ENCODE results near the gene WNT7B. TPM values are rescaled to one million over a fixed set of nuclear protein-coding genes. Genes with fewer than 3 reads are reported as not detected.

Gene WNT7B
- total RNA-seq, 4 donors from 2014 or later, result not detected

GRCh38 chr22:45958971-45959370 lies 18.0 kb downstream of the WNT7B start:
- H3K4me3 ChIP-seq, result no peak overlapping the region
- no peak for TF ChIP-seq CTCF (IDR thresholded peaks at IDR 0.05)
- TF ChIP-seq POLR2A (IDR thresholded peaks at IDR 0.05), result no peak
- H3K27ac ChIP-seq, result no peak overlapping the region
- H3K36me3 ChIP-seq, result no peaks in the 10 kb centered on the region
- H3K27me3 ChIP-seq, result no peaks in the 10 kb centered on the region
- DNase-seq, result no peak
- H3K4me1 ChIP-seq, result no peaks in the 10 kb centered on the region
- H3K9me3 ChIP-seq, result no peaks in the 10 kb centered on the region

- Histone ChIP-seq H3K9me3 (no peaks in the 10 kb centered on the region), H3K27ac (no peak overlapping the region), H3K36me3 (no peaks in the 10 kb centered on the region), H3K4me3 (no peak overlapping the region), H3K4me1 (no peaks in the 10 kb centered on the region), H3K27me3 (no peaks in the 10 kb centered on the region)
- TF ChIP-seq POLR2A (IDR thresholded peaks at IDR 0.05) (no peak), CTCF (IDR thresholded peaks at IDR 0.05) (no peak)
- no peak for DNase-seq
Observed at GRCh38 chr22:45957826-45958225, 19.1 kb downstream of the WNT7B start.

GRCh38 chr22:45953178-45953577 lies 23.8 kb downstream of the WNT7B start:
- no peaks in the 10 kb centered on the region for H3K4me1 ChIP-seq
- H3K27ac ChIP-seq, result no peak overlapping the region
- no peaks in the 10 kb centered on the region for H3K27me3 ChIP-seq
- no peaks in the 10 kb centered on the region for H3K9me3 ChIP-seq
- no peak overlapping the region for H3K4me3 ChIP-seq
- no peaks in the 10 kb centered on the region for H3K36me3 ChIP-seq
- TF ChIP-seq POLR2A (IDR thresholded peaks at IDR 0.05) (no peak), CTCF (IDR thresholded peaks at IDR 0.05) (no peak)
- DNase-seq, result no peak

- no peaks in the 10 kb centered on the region for H3K36me3 ChIP-seq
- H3K9me3 ChIP-seq, result no peaks in the 10 kb centered on the region
- TF ChIP-seq CTCF (IDR thresholded peaks at IDR 0.05), result no peak
- no peak for TF ChIP-seq POLR2A (IDR thresholded peaks at IDR 0.05)
- no peaks in the 10 kb centered on the region for H3K4me1 ChIP-seq
- DNase-seq, result no peak
- no peaks in the 10 kb centered on the region for H3K27me3 ChIP-seq
- H3K27ac ChIP-seq, result no peak overlapping the region
- H3K4me3 ChIP-seq, result no peak overlapping the region
Observed at GRCh38 chr22:45952553-45952952, 24.4 kb downstream of the WNT7B start.

- Histone ChIP-seq H3K27ac (no peak overlapping the region), H3K36me3 (no peaks in the 10 kb centered on the region), H3K9me3 (no peaks in the 10 kb centered on the region), H3K4me1 (no peaks in the 10 kb centered on the region), H3K27me3 (no peaks in the 10 kb centered on the region), H3K4me3 (no peak overlapping the region)
- TF ChIP-seq POLR2A (IDR thresholded peaks at IDR 0.05) (no peak), CTCF (IDR thresholded peaks at IDR 0.05) (no peak)
- DNase-seq, result no peak
Observed at GRCh38 chr22:45952151-45952550, 24.8 kb downstream of the WNT7B start.

- DNase-seq, result no peak
- Histone ChIP-seq H3K27ac (no peak overlapping the region), H3K4me3 (no peak overlapping the region), H3K27me3 (no peaks in the 10 kb centered on the region), H3K4me1 (no peaks in the 10 kb centered on the region), H3K9me3 (no peaks in the 10 kb centered on the region), H3K36me3 (no peaks in the 10 kb centered on the region)
- no peak for TF ChIP-seq POLR2A (IDR thresholded peaks at IDR 0.05)
- TF ChIP-seq CTCF (IDR thresholded peaks at IDR 0.05), result no peak
Observed at GRCh38 chr22:45949891-45950290, 27.1 kb downstream of the WNT7B start.

Measured in Peyer's patch (tissue), 4 donors.